ENCODE results near the gene GABARAP.

- no peak for TF ChIP-seq CTCF (IDR thresholded peaks at IDR 0.05; ENCODE audit: poor library complexity, severe bottlenecking)
- no peak for TF ChIP-seq POLR2AphosphoS5 (IDR thresholded peaks at IDR 0.05)
- no peak for TF ChIP-seq EZH2 (IDR thresholded peaks at IDR 0.05; ENCODE audit: borderline replicate concordance, insufficient read depth, low read length, poor library complexity, severe bottlenecking)
Observed at GRCh38 chr17:7229504-7229903, 12.7 kb downstream of the GABARAP start.
